22Rv1 (cell line): Measurements from ENCODE around the gene CCN5.

Experiments
- H3K27ac ChIP-seq: fragments of 450-650 bp; 2 replicates; pipeline ENCODE4 v1.5.1; 2017
- ZFX ChIP-seq: fragments of 450-650 bp; IDR thresholded peaks from 2 replicates; pipeline ENCODE4 v1.6.1; 2017; ENCODE audit warnings: antibody characterized with exemption, borderline replicate concordance
- TF ChIP-seq, protein P1 (sequence below): fragments of 450-650 bp; IDR thresholded peaks from 2 replicates; pipeline ENCODE4 v1.5.1; 2017; ENCODE audit warnings: mild to moderate bottlenecking

Gene CCN5

GRCh38 chr20:44683263-44684046 lies 31.7 kb upstream of the CCN5 start:
- H3K27ac ChIP-seq: no peak overlapping the region
- no peak for TF ChIP-seq ZFX
- TF ChIP-seq, protein P1, sequence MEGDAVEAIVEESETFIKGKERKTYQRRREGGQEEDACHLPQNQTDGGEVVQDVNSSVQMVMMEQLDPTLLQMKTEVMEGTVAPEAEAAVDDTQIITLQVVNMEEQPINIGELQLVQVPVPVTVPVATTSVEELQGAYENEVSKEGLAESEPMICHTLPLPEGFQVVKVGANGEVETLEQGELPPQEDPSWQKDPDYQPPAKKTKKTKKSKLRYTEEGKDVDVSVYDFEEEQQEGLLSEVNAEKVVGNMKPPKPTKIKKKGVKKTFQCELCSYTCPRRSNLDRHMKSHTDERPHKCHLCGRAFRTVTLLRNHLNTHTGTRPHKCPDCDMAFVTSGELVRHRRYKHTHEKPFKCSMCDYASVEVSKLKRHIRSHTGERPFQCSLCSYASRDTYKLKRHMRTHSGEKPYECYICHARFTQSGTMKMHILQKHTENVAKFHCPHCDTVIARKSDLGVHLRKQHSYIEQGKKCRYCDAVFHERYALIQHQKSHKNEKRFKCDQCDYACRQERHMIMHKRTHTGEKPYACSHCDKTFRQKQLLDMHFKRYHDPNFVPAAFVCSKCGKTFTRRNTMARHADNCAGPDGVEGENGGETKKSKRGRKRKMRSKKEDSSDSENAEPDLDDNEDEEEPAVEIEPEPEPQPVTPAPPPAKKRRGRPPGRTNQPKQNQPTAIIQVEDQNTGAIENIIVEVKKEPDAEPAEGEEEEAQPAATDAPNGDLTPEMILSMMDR: peak; percentile 9; the same call in 1 of the 2 replicates

- no peak overlapping the region for H3K27ac ChIP-seq
- no peak for TF ChIP-seq ZFX
- TF ChIP-seq, protein P1: no peak
Observed at GRCh38 chr20:44684047-44684967, 30.9 kb upstream of the CCN5 start.

DNA sequence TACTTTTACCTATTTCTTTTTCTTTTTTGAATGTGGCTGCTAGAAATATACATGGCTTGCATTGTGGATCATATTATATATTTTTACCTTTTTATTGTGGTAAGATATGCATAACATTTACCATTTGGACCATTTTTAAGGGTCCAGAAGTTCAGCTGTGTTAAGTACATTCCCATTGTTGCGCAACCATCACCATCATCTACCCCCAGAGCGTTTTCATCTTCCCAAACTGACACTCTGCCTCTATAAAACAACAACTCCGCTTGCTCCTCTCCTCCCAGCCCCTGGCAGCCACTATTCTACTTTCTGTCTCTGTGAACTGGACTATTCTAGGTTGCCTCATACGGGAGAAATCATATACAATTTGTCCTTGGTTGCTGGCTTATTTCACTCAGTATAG lies 28.2 kb upstream of the CCN5 start:
- H3K27ac ChIP-seq: no peak overlapping the region
- TF ChIP-seq, protein P1: no peak
- no peak for TF ChIP-seq ZFX

DNA sequence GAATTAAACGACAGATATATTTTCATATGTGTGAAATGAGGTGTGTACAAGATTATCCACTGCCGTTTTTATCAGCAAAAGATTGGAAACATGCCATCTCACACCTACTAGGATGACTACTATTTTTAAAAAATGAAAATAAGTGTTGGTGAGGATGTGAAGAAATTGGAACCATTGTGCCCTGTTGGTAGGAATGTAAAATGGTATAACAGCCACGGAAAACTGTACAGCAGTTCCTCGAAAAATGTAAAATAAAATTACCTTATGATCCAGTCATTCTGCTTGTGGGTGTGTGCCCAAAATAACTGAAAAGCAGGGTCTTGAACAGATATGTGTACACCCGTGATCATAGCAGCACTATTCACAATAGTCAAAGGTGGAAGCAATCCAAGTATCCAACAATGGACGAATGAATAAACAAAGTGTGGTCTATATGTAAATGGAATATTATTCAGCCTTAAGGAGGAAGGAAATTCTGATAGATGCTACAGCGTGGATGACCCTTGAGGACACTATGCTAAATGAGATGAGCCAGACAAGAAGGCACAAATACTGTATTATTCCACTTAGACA lies 27.0 kb upstream of the CCN5 start:
- TF ChIP-seq, protein P1: no peak
- TF ChIP-seq ZFX: no peak
- H3K27ac ChIP-seq: no peak overlapping the region

- TF ChIP-seq, protein P1: no peak
- no peak for TF ChIP-seq ZFX
- H3K27ac ChIP-seq: no peak overlapping the region
Observed at GRCh38 chr20:44689809-44690208, 25.4 kb upstream of the CCN5 start.

DNA sequence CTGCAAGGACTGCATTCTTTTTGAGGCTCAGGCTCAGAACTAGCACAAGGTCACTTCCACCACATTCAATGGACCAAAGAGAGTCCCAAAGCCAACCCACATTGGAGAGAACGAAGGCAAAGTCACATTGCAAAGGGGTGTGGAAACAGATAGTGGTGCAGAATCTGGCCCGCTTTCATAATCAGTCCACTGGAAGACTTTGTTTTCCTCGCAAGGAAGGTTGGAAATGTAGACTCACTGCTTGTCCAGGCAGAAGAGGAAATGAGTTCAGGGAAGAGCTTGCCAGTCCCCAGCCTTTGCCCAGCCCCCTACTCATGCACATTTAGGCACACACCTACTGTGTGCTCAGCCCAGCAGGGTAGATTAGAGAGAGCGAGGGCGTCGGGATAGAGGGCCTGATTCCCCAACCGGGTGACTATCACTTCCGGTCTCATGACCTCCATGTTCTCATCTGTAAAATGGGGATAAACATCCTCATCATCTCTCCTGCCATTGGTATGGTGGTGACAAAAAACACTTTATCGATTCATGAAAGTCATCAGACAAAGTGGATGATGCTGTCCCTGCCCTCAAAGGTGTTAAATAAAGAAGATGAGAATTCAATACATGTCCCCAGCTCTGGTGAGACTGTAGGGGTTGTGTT lies 24.3 kb upstream of the CCN5 start:
- no peak overlapping the region for H3K27ac ChIP-seq
- no peak for TF ChIP-seq ZFX
- TF ChIP-seq, protein P1: no peak
